Activated CD4-positive, alpha-beta T cell treated with anti-CD3 and anti-CD28 coated beads, Interleukin-2, amount 50 U/mL, for 4 hours (primary cell): ENCODE measurements around the gene BTBD9.

ENCODE experiments used
- DNase-seq, 2 experiments: peaks; one replicate each; pipeline ENCODE4 v3.0.0-alpha.2; 2020

Gene BTBD9

GRCh38 chr6:38169221-38169976 is 470.3 kb downstream of the BTBD9 start:
- DNase-seq = no peak

- no peak for DNase-seq
Observed at GRCh38 chr6:38168699-38169098, 471.0 kb downstream of the BTBD9 start.

GRCh38 chr6:38168126-38168525 is 471.6 kb downstream of the BTBD9 start:
- no peak for DNase-seq

- DNase-seq = no peak
Observed at GRCh38 chr6:38167598-38167997, 472.1 kb downstream of the BTBD9 start.

GRCh38 chr6:38166411-38167240 is 473.1 kb downstream of the BTBD9 start:
- no peak for DNase-seq

GRCh38 chr6:38164671-38165108 is 475.0 kb downstream of the BTBD9 start:
- no peak for DNase-seq

GRCh38 chr6:38164131-38164481 is 475.6 kb downstream of the BTBD9 start:
- no peak for DNase-seq

- DNase-seq = no peak
Observed at GRCh38 chr6:38163186-38164130, 476.3 kb downstream of the BTBD9 start.

- no peak for DNase-seq
Observed at GRCh38 chr6:38162493-38163185, 477.1 kb downstream of the BTBD9 start.

GRCh38 chr6:38161754-38162492 is 477.8 kb downstream of the BTBD9 start:
- DNase-seq = no peak

GRCh38 chr6:38161331-38161730 is 478.4 kb downstream of the BTBD9 start:
- no peak for DNase-seq

- no peak for DNase-seq
Observed at GRCh38 chr6:38160831-38161230, 478.9 kb downstream of the BTBD9 start.

GRCh38 chr6:38159596-38159995 is 480.1 kb downstream of the BTBD9 start:
- DNase-seq = no peak

GRCh38 chr6:38158762-38159350 is 480.9 kb downstream of the BTBD9 start:
- DNase-seq = no peak

- no peak for DNase-seq
Observed at GRCh38 chr6:38157905-38158304, 481.8 kb downstream of the BTBD9 start.

GRCh38 chr6:38156818-38157565 is 482.7 kb downstream of the BTBD9 start:
- no peak for DNase-seq

- no peak for DNase-seq
Observed at GRCh38 chr6:38155621-38156204, 484.0 kb downstream of the BTBD9 start.

GRCh38 chr6:38155144-38155543 is 484.6 kb downstream of the BTBD9 start:
- no peak for DNase-seq

GRCh38 chr6:38154731-38155130 is 485.0 kb downstream of the BTBD9 start:
- no peak for DNase-seq

GRCh38 chr6:38153798-38154345 is 485.9 kb downstream of the BTBD9 start:
- no peak for DNase-seq
